Sigmoid colon (tissue), 3 donors: ENCODE data around the gene CLIC6.

Experiments used
- CTCF ChIP-seq, 4 experiments: fragments of 450-650 bp in 3 of 4; fragments of 200-600 bp in 1 of 4; IDR thresholded peaks; one replicate each; pipeline ENCODE4 v1.5.1; 2016 to 2019; ENCODE audit warnings: antibody characterized with exemption in 4 of 4, mild to moderate bottlenecking in 3 of 4, moderate library complexity in 2 of 4
- POLR2A ChIP-seq, 2 donors: fragments of 450-650 bp; IDR thresholded peaks; one replicate each; pipeline ENCODE4 v1.6.1; 2016; ENCODE audit warnings: antibody characterized with exemption in 2 of 2, mild to moderate bottlenecking in 2 of 2, moderate library complexity in 2 of 2

DNA sequence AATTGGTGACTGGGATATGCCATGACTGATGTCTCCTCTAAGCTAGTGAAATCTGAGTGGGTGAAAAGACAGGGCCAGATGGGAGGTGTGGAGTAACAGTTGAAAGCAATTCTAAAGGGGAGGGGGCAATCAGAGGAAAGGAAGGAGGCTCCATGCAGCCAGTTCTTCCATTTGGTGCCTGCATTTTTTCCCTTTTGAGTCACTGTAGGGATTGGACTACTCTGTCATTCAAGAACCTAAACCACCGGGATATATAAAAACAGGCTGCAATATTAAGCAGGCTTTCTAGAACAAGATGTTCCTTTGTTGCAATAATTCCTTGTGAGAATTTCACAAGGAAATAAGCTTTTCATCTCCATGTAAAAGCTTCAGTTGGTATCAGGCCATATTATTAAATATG is 18.3 kb downstream of the CLIC6 start:
- TF ChIP-seq POLR2A (IDR thresholded peaks at IDR 0.05) (no peak), CTCF (IDR thresholded peaks at IDR 0.05) (no peak)
